GM19023 (cell line): ENCODE results near the gene IL1RL2.

ENCODE experiments used
- ATAC-seq: cut with Tn5 transposase; IDR thresholded peaks from one replicate; pipeline ENCODE4 v1.9.1; 2021; ENCODE audit warnings: mild to moderate bottlenecking, moderate library complexity; ENCODE audit not compliant: unreplicated experiment

The IL1RL2 gene

DNA sequence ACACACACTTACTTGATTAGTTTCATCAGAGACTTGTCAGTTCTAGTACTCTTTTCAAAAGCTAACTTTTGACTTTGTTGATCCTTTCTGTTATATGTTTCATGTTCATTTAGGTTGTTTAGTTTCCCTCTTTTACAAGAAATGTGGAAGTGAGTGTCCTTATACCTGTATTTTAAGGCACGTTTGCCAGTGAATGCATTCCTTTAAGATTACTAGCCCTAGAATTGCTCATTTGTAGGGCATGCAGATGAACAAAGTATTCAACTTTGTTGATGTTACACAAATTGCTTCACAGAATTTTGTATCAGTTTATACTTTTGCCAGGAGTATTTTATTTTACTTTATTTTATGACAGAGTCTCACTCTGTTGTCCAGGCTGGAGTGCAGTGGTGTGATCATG lies 6.3 kb downstream of the IL1RL2 start:
- ATAC-seq, result no peak

GRCh38 chr2:102194609-102195268 lies 7.9 kb downstream of the IL1RL2 start:
- no peak for ATAC-seq

DNA sequence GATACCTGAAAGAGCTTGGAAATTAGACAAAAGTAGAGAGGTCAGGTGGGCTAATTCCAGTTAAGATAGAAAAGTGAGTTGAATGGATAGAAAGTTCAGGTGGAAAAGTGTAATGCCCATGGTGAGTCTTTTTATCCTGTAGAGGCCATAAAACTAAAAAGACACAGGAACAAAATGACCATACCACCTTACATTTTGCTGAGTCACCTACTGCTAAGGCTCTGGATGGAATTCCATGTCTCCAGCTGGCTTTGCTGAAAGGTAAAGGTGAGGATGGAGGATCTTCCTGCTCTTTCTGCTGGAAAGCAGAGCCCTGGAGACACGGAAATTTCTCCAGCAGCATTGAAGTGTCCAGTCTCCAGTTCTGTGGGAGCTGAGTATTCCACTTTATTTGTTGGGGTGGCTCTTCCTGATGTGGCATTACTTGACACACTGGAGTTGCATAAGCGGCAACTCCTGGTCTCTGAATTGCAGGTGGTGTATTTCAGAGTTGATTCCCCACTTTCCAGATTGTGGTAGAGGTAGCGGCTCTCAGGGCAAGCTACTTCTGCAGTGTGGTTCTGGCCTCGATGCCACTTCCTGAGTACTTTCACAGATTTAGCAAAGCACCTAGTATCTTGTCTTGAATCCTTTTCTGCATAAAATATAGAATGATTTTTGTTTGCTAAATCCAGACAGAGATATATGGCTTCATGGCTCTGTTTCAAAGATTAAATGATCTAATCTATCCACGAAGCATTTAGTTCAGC lies 10.7 kb downstream of the IL1RL2 start:
- no peak for ATAC-seq

- ATAC-seq, result no peak
Measured at GRCh38 chr2:102200539-102200938, 13.7 kb downstream of the IL1RL2 start.

DNA sequence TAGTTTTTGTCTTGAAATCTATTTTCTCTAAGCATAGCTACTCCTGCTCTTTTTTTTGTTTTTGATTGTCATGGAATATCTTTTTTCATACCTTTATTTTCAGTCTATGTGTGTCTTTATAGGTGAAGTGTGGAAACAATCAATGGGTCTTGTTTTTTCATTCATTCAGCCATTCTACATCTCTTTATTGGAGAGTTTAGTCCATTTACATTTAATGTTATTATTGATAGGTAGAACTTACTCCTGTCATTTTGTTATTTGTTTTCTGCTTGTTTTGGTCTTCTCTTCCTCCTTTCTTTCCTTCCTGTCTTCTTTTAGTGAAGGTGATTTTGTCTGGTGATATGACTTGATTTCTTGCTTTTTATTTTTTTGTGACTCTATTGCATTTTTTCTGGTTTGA lies 17.8 kb downstream of the IL1RL2 start:
- no peak for ATAC-seq

DNA sequence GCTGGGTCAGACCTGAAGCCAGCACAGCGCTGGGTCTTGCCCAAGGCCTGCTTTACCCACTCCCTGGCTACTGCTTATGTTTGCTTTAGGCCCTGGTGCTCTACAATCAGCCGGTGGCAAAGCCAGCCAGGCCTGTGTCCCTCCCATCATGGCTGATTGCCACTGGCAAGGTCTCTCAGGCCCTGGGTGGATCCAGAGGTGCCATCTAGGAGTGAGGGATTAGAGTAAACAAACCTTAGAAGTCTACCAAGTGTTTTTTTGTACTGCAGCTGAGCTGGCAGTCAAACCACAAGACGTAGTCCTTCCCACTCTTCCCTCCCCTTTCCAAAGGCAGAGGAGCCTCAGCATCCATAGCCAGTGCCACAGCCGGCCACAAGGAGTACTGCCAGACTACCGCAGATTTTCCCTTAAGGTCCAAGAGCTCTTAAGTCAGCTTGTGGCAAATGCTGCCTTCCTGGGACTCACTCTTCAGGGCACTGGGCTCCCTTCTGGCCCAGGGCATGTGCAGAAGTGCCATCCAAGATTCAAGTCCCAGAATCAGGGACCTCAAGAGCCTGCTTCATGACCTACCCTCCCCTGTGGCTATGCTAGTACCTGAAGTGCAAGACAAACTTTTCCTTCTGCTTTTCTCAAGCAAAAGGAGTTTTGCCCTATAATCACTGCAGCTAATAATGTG lies 20.0 kb downstream of the IL1RL2 start:
- no peak for ATAC-seq

GRCh38 chr2:102208774-102209173 lies 22.0 kb downstream of the IL1RL2 start:
- no peak for ATAC-seq

- ATAC-seq, result no peak
Measured at GRCh38 chr2:102209474-102209873, 22.7 kb downstream of the IL1RL2 start.

DNA sequence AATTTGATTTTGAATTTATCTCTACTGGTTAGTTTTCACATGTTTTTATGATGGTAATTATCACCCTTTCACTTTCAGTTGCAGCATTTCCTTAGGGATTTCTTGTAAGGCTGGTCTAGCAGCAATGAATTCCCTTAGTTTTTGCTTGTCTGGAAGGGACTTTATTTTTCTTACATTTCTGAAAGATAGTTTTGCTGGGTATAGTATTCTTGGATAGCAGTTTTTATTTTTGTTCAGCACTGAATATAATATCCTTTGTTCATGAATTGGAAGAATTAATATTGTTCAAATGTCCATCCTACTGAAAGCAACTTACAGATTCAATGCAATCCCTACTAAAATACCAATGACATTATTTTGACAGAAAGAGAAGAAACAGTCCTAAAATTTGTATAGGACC lies 30.2 kb downstream of the IL1RL2 start:
- no peak for ATAC-seq

DNA sequence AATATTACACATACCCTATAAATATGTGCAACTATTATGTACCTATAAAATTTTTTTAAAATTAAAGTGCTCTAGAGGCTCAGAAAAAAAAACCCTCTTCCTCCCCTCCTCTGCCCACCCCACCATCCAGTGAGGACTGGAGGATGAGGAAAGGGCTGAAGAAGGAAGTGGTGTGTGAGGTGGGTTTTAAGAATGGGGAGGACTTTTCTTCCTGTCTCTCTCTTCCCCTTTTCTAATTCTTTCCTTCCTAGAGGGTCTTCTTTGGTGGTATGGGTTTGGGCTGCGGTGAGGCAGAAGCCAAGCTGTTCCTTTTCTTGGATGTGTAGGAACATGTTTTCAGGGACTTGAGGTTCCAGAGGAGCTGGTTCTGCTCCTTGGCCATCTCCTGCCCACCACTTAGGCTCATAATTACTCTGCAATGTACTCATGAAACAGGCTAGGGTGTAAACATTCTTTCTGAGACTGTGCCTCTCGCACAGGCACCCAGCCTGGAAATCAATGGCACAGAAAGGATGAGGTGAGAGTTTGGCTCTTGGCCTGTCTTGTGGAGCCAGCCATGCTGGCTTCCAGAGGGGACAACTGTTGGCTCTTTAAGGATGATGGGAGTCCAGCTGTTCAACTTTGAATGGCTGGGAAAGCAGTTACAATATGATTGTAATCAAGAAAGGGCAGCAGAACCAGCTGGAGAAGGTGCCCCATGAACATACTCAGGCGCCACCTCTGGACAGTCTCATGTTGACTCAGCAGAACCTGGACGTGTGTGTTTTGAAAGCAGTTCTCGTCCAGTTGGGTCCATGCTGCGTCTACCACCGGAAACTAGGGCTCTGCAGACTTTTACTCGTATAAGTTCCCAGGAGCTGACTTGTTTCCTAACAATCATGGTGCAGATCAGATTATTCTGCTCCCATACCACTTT lies 38.3 kb downstream of the IL1RL2 start:
- no peak for ATAC-seq

GRCh38 chr2:102226171-102226570 lies 39.3 kb downstream of the IL1RL2 start:
- no peak for ATAC-seq

GRCh38 chr2:102226612-102227391 lies 40.0 kb downstream of the IL1RL2 start:
- ATAC-seq, result no peak

DNA sequence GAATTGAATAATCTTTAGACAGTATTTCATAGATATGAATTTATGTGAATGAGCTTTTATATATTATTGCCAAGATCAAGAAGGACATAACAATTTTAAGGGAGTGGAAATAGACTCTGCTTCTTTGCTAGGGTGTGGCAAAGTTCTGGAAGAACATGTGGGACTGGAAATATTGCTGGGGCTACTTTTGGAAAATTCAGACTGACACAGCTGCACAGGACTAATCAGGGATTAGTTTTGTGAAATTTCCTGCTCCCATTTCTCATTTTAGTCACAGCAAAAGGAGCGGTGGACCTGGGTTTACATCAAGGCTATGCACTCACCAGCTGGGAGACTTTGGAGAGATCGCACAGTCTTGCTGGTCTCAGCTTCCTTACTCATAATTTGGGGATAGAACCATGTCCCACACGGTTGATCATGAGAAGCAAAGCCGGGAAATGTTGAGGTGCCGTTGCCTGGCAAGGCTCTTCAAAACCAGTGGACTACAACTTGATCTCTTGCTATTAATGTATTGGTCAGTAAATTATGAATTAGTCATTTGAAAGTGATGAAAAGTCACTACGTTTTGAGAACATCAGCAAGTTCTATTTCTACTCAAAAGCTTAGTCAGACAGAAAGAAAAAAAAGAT lies 42.4 kb downstream of the IL1RL2 start:
- ATAC-seq, result no peak

- ATAC-seq, result no peak
Measured at GRCh38 chr2:102230410-102230909, 43.6 kb downstream of the IL1RL2 start.

DNA sequence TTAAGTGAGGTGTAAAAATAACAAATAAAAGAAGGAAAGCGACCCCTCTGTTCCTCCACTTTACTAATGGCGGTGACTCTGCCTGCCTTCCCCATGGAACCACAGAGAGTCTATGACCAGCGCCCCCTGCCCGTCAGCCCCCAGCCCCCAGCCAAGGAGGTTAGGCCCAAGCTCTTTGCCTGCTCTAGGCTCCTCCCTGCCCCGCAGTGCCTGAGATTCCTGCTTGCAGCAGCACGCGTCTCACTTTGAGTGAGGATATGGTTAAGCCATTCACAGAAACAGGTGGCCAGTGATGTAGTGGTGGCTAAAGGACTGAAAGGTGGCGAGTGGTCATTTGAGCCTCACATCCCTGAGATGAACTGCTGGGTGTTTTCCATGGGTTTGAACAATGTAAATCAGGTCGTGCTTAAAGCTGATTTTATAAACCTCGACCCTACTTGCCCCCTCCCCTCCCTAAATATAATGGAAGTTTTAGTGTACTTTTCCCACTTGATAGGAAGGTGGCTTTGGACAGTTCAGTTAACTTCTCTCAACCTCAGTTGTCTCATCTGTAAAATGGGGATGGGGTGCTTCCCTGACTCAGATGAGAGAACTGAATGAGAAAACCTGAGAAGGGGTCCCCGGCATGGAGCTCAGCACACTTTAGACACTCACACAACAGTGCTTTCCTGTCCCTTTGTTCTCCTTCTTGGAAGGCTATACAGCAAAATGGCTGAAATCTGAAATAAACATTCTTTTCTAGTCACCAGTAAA lies 46.5 kb downstream of the IL1RL2 start:
- ATAC-seq, result no peak

DNA sequence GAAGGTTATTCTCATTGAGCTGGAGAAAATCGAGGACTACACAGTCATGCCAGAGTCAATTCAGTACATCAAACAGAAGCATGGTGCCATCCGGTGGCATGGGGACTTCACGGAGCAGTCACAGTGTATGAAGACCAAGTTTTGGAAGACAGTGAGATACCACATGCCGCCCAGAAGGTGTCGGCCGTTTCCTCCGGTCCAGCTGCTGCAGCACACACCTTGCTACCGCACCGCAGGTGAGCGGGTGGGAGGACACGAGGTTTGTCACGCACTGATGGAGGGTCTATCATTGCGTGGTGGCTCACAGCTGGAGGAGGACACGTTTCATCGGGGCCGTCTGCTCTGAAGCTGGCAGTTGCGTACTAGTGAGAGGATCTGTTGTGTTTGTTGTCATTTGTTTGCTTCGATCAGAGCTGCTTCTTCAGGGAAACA lies 48.2 kb downstream of the IL1RL2 start:
- ATAC-seq, result no peak

DNA sequence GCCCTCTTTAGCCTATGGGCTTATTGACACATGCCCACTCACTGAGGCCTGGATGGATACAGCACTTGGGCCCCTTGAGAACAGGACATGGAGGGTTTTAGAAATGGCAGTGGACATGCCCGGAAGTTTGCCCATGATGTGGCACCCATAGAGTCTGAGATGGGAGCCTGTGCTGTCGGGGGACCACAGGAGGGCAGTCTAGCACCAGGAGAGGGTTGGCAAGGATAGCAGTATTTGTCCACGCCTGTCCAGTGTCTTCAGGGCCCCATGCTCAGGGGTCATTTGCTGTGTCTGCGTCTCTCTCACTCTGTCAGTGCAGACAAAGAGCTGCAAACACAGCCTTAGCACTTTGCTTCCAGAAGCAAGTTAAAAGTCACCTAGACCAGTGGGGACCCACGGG lies 48.7 kb downstream of the IL1RL2 start:
- no peak for ATAC-seq

- no peak for ATAC-seq
Measured at GRCh38 chr2:102236132-102236531, 49.3 kb downstream of the IL1RL2 start.

- ATAC-seq, result no peak
Measured at GRCh38 chr2:102237176-102237575, 50.4 kb downstream of the IL1RL2 start.
